ENCODE measurements around the gene GOLIM4.

Gene GOLIM4

DNA sequence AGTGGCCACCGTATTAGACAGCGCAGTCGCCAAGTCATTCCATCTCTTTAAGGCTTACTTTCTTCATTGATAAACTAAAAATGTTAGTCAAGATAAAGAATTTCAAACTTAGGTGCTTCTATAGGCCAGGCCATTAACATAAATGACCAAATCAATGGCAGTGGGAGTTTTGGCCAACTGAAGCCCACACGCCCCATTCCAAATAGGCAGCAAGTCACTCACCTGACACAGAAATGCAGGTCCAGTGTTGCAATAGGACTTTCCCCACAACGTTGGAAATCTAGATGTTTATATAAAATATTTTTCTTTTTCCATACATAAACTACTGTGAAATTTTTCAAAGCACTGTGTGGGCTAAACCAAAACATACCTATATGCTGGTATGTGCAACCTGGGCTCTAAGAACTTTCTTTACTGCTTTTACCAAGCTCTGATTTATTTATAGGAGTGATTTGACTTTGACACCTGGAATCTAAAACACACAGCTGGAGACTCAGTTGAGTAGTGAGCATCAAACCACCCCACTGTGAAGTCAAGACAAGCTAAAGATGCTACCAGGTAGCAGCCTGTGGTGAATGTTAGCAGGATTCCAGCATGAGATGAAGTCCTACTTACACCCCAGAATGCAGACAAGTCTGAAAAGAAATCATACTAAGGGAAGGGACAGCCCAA is 15.1 kb downstream of the GOLIM4 start:
- no peak overlapping the region for H3K4me3 ChIP-seq (ENCODE audit: low read depth, low read length)
- DNase-seq (ENCODE audit: low read depth) = no peak
- TF ChIP-seq CTCF (IDR thresholded peaks at IDR 0.05; ENCODE audit: insufficient read depth, low read depth, low read length, missing control alignments) = no peak

DNA sequence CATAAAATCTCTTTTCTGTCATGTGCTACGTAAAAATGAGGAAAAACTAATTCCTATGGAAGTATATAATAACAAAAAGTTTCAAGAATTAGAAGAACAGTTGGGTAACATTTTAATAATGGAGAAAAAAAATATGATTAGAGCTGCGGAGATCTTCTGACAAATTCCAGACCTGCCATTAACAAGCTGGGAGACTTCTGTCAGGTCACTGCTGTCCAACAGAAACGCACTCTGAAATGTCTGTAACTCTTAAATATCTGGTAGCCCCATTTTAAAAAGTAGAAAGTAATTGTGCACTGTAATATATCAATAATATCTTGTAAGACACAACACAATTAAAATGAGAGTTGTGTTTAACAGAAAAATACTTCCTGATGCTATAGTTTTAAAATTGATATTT is 15.7 kb downstream of the GOLIM4 start:
- no peak overlapping the region for H3K4me3 ChIP-seq (ENCODE audit: low read depth, low read length)
- no peak for TF ChIP-seq CTCF (IDR thresholded peaks at IDR 0.05; ENCODE audit: insufficient read depth, low read depth, low read length, missing control alignments)
- no peak for DNase-seq (ENCODE audit: low read depth)

GRCh38 chr3:168077091-168077490 is 18.6 kb downstream of the GOLIM4 start:
- H3K4me3 ChIP-seq (ENCODE audit: low read depth, low read length) = no peak overlapping the region
- no peak for TF ChIP-seq CTCF (IDR thresholded peaks at IDR 0.05; ENCODE audit: insufficient read depth, low read depth, low read length, missing control alignments)
- DNase-seq (ENCODE audit: low read depth) = no peak

DNA sequence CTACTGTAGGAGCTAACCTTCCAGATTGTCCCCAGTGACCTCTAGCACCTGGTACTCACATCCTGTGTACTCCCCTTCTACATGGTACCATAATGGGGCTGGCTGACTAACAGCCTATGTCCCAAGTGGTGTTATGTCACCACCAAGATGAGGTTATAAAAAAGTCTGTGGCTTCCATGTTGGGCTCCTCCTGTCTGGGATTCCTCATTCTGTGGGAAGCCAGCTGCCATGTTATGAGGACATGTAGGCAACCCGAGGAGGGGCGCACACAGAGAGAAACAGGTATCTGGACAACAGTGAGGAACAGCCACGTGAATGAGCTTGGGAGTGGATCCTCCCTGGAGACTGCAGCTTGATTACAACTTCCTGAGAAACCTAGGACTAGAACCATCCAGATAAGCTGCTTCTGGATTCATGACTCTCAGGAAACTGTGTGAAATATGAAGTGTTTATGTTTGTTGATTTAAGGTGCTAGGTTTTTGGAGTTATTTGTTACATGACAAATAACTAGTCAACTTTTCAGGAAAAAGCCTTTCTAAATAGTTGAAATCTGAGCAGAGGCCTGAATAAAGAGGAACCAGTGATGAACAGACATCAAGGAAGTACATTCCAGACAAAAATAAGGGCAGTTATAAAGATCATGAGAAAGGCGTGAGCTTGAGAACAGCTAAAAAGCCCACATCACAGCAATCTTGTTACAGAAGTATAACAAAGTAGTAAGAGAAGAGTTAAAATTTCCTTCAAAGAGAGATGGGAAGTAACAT is 21.7 kb downstream of the GOLIM4 start:
- TF ChIP-seq CTCF (IDR thresholded peaks at IDR 0.05; ENCODE audit: insufficient read depth, low read depth, low read length, missing control alignments) = no peak
- no peak for DNase-seq (ENCODE audit: low read depth)
- no peak overlapping the region for H3K4me3 ChIP-seq (ENCODE audit: low read depth, low read length)

DNA sequence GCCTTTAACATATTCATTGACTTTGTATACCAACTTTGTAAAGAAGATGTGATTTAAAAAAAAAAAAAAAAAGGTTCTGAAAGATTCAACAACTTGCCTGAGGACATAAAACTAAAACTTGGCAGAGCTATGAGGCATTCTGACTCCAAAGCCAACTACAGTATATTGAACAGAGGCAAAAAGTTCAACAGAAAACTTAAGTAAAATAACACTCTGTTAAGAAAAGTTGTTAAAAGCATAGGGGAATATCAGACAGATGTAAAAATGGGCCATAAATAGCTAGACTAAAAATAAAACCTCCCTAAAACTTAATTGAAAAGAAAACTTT is 23.4 kb downstream of the GOLIM4 start:
- H3K4me3 ChIP-seq (ENCODE audit: low read depth, low read length) = no peak overlapping the region
- no peak for TF ChIP-seq CTCF (IDR thresholded peaks at IDR 0.05; ENCODE audit: insufficient read depth, low read depth, low read length, missing control alignments)
- DNase-seq (ENCODE audit: low read depth) = no peak

DNA sequence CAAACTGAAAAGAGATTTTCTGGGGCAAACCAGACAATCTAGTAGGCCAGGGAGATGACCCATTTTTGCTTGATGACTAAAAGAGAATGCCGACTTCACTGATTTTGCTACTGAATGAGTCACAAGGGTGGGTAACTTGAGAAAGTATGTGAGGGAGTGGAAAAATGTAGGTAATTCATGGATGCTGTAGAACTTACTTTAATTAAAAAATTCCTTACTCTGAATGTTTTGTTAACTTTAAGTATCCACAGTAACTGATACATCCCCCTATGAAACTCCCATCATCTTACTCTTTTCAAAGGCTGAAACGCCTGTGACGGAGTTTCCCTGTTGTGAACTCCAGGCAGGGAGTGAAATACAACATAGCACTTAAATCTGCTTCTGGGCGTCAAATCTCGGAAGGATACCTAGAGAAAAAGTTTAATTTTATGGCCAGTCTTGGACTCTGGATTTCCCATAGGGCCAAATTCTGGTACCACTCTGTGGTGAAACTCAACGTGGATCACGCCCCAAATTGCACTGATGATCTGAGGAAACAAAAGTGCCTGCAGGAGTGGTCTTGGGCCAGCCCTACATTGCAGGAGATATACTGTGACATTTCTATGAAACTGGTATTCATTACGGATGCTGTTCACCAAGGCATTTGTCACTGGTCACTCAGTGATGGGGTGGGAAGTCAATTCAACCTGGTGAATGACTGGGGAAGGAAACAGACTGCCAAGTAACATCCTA is 24.0 kb downstream of the GOLIM4 start:
- DNase-seq (ENCODE audit: low read depth) = no peak
- no peak for TF ChIP-seq CTCF (IDR thresholded peaks at IDR 0.05; ENCODE audit: insufficient read depth, low read depth, low read length, missing control alignments)

More for the DNA sequence above, 24.0 kb downstream of the GOLIM4 start:
- no peak overlapping the region for H3K4me3 ChIP-seq (ENCODE audit: low read depth, low read length)
